DMS79 treated with DMSO at 0.1 percent for 48 hours (cell line): ENCODE results near the gene TYW5.

ENCODE experiments used
- DNase-seq: peaks from one replicate; lab custom pipeline; 2025; lab: John Stamatoyannopoulos, UW

The TYW5 gene

GRCh38 chr2:199973703-199974102 is 18.4 kb upstream of the TYW5 start:
- peak; percentile 43 for DNase-seq

DNA sequence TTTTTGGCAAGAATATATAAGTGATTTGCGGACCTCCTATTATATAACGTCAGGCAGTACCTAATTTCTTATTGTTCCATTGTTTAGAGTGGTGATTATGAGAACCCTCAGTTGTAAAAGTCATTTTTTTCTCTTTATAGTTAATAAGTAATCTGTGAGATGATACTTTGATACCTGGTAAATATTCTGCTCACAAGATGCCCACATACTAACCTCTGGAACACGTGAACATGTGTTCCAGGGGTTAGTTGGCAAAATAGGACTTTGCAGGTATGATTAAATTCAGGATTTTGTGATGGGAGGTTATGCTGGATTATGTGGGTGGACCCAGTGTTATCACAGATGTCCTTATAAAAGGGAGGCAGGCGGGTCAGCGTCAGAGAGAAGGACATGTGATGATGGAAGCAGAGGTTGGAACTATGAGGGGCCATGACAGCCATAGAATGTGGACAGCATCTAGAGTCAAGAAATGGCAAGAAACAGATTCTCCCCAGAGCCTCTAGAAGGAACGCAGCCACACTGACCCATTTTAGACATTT is 16.9 kb upstream of the TYW5 start:
- DNase-seq = no peak

DNA sequence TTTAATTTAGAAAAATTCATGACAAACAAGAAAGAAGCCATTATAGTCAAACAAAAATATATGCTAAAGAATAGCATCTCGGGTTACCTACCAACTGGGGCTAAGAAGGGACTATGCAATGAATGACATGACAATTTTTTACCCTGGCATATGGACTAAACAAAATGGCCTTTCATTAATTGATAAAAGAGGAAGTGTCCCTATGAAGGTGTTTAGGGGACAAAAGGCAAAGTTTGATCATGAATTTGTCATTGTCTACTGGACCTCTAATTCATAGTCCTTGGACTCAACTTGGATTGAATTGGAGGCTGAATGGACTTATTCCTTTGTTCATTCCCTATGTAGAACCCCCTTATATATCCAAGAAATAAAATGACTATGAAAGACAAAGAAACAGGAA is 12.8 kb upstream of the TYW5 start:
- no peak for DNase-seq

DNA sequence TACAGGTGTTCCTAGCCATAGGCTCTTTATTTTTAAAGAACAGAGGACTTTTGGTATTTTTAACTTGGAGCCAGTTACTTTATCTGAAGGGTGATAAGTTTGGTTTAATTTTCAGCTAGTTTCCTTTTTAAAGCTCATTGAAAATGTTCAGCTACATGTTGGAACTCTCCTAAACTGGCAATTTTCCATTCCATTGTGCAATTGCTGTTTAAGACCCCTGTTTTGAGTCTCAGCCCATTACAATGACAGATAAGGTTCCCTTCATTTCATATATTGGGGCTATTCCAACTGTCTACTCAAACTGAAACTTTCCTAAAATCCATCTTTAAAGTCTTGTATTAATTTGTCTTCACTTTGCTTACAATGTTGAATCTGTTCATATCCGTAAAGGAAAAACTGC is 11.7 kb upstream of the TYW5 start:
- no peak for DNase-seq

DNA sequence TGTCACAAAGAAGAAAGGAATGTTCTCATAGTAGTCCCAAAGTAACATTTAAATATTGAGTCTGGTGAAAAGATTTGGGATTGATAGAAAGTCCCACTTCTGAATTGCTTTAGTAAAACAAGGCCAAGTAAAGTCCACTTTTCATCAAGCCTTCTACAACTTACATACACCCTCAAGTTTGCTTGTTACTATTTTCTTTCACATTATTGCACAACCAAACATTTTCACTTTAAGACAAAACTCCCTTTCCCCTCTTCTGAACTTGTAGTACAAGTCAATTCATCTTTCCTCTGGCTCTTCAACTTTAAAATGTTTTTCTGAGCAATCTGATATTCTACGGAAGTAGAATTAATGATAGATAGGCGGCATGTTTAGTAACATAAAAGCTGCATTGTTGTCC is 11.1 kb upstream of the TYW5 start:
- DNase-seq = no peak

DNA sequence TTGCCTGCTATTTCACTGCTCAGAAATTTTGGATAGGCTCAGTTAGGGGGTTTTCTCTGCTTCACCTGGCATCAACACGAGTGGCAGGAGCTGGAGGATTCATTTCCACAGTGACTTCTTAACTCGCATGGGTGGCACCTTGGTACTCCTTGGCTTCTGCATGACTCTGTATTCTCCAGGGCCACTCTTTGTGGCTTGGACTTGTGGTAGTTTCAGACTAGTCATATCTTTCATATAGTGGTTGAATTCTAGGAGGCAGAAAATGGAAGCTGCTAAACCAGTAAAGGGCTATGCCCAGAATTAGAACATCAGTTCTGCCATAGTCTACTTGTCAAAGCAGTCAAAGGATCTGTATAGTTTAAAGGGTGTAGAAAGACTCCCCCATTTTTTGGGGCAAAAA is 6.9 kb upstream of the TYW5 start:
- no peak for DNase-seq

- DNase-seq = no peak
Observed at GRCh38 chr2:199958014-199958413, 2.7 kb upstream of the TYW5 start.

DNA sequence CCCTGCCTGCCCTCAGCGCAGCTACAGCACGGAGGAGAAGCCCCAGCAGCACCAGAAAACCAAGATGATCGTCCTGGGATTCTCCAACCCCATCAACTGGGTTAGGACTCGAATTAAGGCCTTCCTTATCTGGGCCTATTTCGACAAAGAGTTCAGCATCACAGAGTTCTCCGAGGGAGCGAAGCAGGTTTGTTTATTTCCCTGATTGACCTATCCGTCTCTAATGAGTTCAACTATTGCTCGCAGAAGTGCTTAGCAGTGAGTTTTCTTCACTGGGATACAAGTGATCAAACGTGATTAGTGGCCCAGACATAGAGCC is 730 bp upstream of the TYW5 start:
- DNase-seq = no peak

DNA sequence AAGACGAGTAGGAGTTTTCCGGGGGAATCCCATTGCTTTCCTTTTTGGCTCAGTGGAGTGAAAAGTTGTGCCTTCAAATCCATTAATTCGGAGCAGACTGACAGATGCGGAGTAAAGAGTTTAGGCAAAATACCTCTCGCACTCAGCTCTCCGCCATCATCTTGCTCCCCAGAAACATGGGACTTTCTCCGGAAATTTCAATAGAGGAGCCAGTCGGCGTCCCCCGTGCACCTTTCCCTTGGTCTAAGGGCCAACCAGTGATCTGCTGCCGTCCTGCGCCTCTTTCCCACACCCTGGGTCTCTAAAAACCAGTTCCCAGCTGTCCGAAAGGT is 318 bp downstream of the TYW5 start:
- DNase-seq = peak; percentile 89

- DNase-seq = no peak
Observed at GRCh38 chr2:199951023-199951422, 4.3 kb downstream of the TYW5 start.

DNA sequence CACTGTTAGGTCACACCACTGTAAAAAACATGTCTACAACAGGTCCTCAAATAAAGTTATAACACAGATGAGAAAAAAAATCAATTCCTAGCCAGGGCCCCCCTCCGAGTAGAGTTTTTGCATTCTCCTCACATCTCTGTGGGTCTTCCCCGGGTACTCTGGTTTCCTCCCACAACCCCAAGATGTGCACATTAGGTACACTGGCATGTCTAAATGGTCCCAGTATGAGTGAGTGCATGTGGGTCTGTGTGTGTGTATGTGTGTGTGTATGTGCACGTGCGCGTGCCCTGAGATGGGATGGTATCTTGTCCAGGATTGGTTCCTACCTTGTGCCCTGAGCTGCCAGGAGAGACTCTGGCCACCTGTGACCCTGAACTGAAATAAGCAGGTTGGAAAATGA is 4.9 kb downstream of the TYW5 start:
- DNase-seq = no peak

DNA sequence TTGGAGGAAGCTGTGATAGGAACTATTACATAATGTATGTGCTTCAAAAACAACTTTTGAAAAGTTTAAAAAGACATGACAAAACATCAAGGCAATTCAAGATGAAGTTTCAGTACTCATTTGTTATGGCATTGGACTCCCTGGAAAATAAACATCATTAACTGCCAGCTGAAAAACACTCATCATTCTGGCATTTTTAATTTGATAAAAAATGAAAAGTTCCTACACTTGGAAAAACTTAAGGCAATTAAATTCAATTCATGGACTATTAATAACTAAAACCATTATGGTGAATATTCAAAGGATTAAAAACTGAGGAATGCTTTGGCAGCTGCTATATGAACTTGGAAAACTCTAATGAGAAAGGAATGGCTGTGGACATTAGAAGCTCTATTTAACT is 8.5 kb downstream of the TYW5 start:
- no peak for DNase-seq

DNA sequence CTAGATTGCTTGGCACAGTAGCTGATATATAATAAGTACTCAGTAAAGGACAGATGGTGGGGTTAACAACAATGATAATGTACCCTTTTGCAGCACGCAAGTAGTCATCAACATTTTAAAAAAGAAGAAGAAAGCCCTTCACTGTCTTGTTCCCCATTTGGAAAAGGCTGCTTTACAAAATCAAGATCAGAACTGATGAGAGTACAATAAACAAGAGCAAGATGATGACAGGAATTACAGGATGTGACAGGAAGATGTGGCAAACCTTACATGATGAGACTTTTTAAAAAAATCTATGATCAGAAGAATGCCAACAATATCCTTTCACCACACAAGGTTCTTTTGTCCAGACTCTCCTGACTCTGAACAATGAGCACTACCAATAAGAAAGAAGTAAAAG is 9.1 kb downstream of the TYW5 start:
- no peak for DNase-seq

DNA sequence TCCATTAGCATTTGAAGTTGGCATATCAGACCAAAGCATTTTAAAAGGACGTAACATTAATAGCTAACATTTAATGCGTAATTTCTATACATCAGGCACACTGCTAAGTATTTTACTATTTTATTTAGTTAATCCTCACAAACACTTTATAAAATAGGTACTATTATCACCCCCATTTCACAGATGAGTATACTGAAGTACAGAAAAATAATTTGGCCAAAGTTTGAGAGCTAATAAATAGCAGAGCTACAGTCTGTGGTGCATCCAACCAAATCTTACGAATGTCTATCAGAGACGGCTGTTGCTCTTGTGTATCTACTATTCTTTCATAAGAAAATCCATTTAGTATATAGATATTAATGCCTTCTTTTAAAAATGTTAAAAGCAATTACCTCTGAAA is 11.9 kb downstream of the TYW5 start:
- DNase-seq = no peak

DNA sequence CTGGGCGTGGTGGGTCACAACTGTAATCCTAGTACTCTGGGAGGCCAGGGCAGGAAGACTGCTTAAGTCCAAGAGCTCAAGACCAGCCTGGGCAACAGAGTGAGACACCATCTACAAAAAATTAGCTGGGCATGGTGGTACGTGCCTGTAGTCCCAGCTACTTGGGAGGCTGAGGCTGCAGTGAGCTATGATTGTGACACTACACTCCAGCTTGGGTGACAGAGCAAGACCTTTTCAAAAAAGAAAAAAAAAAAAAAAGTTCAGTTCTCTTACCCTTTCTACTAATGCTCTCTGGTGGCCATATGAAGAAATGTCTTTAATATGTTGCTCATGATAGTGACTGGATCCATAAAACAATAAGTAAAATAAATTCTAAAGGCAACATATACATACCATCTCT is 14.9 kb downstream of the TYW5 start:
- no peak for DNase-seq

DNA sequence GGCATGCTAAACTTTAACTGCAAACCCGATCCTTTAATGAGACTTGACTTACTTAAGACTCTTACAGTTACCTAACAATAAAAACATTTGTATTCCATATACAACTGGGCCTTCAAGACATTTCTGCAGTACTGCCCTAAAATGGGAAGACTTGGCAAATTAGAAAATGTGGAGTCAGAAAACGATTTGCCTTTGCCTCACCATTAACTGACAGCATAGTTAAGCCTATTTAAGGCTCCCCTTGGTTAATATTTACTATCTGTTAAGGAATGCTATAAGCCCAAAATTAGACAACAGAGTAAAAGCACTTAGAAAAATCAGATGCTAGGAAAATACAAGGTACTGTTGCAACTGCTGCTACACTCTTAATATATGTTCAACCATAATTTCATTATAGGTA is 18.7 kb downstream of the TYW5 start:
- no peak for DNase-seq

DNA sequence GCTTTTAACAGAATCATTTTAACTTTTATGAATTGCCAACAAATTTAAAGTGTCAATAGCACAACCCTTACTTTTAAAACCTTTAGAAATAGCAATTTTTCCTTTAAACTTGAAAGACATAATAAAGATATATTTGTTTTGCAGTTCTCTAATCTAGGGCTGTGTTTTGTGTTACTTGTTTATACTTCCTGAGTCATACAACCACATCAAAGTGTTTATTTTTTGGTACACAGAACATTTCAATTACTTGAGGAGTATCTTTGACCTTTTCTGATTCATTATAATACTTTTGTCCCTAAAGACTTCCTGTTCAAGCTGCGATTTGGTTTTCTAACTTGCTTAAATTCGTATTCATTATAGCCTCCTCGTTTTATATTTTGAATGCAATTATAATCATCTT is 21.8 kb downstream of the TYW5 start:
- no peak for DNase-seq

DNA sequence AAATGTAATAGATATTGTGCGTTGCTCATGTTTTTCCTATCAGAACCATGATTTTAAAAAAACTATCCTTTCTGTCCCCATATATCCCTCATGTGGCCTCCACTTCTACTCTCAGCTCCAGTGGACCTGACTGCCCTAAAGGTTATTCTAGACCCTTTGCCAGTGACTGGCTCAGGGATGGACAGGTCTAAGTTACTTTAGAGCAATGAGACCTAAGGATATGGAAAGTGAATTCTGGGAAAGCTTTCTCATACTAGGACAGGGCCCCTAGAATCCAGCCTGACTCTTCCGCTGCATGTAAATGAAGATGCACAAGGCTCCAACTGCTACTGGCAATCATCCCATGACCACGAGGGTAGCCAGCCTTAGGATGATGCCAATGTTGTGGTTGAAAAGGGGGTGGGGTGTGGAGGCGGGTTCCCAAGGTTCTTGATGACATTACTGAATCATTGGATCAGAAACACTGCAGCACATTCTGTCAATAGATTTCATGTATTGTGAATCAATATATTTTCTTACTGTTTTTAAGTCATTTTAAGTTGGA is 22.9 kb downstream of the TYW5 start:
- no peak for DNase-seq

DNA sequence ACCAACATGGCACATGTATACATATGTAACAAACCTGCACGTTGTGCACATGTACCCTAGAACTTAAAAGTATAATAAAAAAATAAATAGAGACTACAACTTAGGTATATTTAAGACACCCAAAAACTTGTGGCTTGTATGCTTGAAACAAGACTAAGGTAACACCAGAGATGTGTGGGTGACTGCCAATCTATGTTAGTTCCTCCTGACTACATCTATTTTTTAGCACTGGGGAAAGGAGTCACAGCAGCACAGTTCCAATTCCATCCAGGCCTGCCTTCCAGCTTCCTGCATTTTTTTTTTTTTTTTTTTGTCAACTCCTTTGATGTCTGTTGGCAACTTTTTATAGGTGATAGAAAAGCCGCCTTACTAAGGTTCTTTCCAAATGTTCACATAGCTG is 26.0 kb downstream of the TYW5 start:
- no peak for DNase-seq

GRCh38 chr2:199928626-199929025 is 26.7 kb downstream of the TYW5 start:
- no peak for DNase-seq

DNA sequence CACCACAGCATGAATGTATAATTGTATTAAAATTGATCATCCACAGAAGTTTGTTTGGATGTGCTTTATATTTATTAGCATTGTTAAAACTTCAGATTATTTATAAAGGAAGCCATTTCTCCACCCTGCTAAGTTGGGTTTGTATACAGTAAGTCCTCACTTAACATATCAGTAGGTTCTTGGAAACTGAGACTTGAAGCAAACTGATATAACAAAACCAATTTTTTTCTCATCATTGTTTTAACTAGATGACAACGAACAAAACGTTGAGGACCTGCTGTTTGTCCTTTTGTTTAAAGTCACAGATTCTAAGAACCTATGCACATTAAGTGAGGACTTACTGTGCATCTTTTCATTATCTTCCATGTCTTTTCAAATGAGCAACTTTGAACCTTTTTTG is 27.1 kb downstream of the TYW5 start:
- DNase-seq = no peak

GRCh38 chr2:199926806-199927205 is 28.5 kb downstream of the TYW5 start:
- DNase-seq = no peak

GRCh38 chr2:199923924-199924323 is 31.4 kb downstream of the TYW5 start:
- no peak for DNase-seq

DNA sequence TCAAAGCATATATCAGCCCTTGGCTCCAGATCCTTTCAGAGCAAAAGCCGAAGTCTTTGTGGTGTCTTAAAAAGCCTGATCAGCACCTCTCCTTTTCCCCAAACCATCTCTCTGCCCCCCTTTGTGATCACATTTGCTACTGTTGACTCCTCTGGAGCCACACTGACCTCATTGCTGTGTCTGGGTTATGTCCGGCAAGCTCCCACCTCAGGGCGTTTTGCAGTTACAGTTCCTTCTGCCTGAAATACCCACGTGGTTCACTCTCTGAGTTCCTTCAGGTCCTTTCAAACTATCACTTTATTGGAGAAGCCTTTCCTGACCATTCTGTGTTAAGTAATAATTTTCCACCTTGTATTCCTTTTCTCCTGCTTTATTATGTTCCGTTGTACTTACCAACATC is 32.4 kb downstream of the TYW5 start:
- DNase-seq = no peak

GRCh38 chr2:199916980-199917379 is 38.3 kb downstream of the TYW5 start:
- no peak for DNase-seq
